GM18861 (cell line): Measurements from ENCODE around the gene TGFA.

Experiments
- ATAC-seq: cut with Tn5 transposase; IDR thresholded peaks from one replicate; pipeline ENCODE4 v1.9.1; 2021; ENCODE audit not compliant: unreplicated experiment

Gene TGFA

GRCh38 chr2:70425682-70426301, 127.8 kb downstream of the TGFA start:
- ATAC-seq: no peak

- ATAC-seq: no peak
Measured at GRCh38 chr2:70420740-70421139, 132.9 kb downstream of the TGFA start.

GRCh38 chr2:70420143-70420542, 133.5 kb downstream of the TGFA start:
- no peak for ATAC-seq

- ATAC-seq: no peak
Measured at GRCh38 chr2:70418514-70418913, 135.1 kb downstream of the TGFA start.

- ATAC-seq: no peak
Measured at GRCh38 chr2:70417011-70417410, 136.6 kb downstream of the TGFA start.

- no peak for ATAC-seq
Measured at GRCh38 chr2:70412294-70413070, 141.1 kb downstream of the TGFA start.

GRCh38 chr2:70411483-70412125, 142.0 kb downstream of the TGFA start:
- ATAC-seq: no peak

- no peak for ATAC-seq
Measured at GRCh38 chr2:70403267-70404053, 150.2 kb downstream of the TGFA start.

- no peak for ATAC-seq
Measured at GRCh38 chr2:70400539-70400938, 153.1 kb downstream of the TGFA start.

GRCh38 chr2:70399046-70399445, 154.6 kb downstream of the TGFA start:
- ATAC-seq: no peak
